Breast epithelium (tissue), 4 donors: ENCODE measurements around the gene RPS8. TPM values are rescaled to one million over a fixed set of nuclear protein-coding genes. Genes with fewer than 3 reads are reported as not detected.
A peak's percentile ranks its signal among the peaks of the same experiment; 100 is the strongest.
"Not testable (repeated sequence)": the region's sequence is repeated elsewhere in the genome, so short reads cannot be mapped to it uniquely, and the experiment has no call there.

Source experiments
- DNase-seq, 2 donors: peaks; one replicate each; pipeline ENCODE4 v3.0.0-alpha.2; 2019; ENCODE audit warnings: low spot score in 2 of 2
- H3K27ac ChIP-seq, 2 donors: fragments of 200-600 bp; sonication (generic) in 1 of 2; one replicate each; pipeline ENCODE4 v1.5.1; 2016 to 2019; ENCODE audit warnings: mild to moderate bottlenecking in 1 of 2
- H3K27me3 ChIP-seq, 2 donors: fragments of 200-600 bp; sonication (generic) in 1 of 2; one replicate each; pipeline versions ENCODE4 v1.5.1 to v1.6.0; 2017 to 2019; ENCODE audit warnings: control low read depth in 1 of 2, mild to moderate bottlenecking in 1 of 2
- H3K36me3 ChIP-seq: fragments of 200-600 bp; one replicate; pipeline ENCODE4 v1.5.1; 2019
- H3K4me1 ChIP-seq, 2 donors: fragments of 200-600 bp; sonication (generic); one replicate each; pipeline ENCODE4 v1.5.1; 2016 to 2019; ENCODE audit warnings: control low read depth in 1 of 2
- H3K4me3 ChIP-seq, 3 donors: fragments of 200-600 bp; sonication (generic); 1 replicate in 2 of 3; 2 replicates in 1 of 3; pipeline ENCODE4 v1.5.1; 2016 to 2019; ENCODE audit warnings: mild to moderate bottlenecking in 3 of 3, moderate library complexity in 2 of 3
- H3K9me3 ChIP-seq, 2 donors: fragments of 200-600 bp; sonication (generic) in 1 of 2; one replicate each; pipeline ENCODE4 v1.5.1; 2016 to 2019; ENCODE audit warnings: control low read depth in 1 of 2
- POLR2A ChIP-seq: fragments of 450-650 bp; IDR thresholded peaks from one replicate; pipeline ENCODE4 v1.6.1; 2016; ENCODE audit warnings: antibody characterized with exemption, mild to moderate bottlenecking, moderate library complexity
- POLR2AphosphoS5 ChIP-seq, 3 donors: sonication (generic); formaldehyde crosslinking; IDR thresholded peaks; one replicate each; pipeline ENCODE4 v1.6.1; 2017; ENCODE audit warnings: antibody characterized with exemption in 3 of 3
- intact Hi-C: fragments of 100-400 bp; cut with DNase I; formaldehyde crosslinking; loops from one replicate; pipeline ENCODE4 v1.15.1; 2023; ENCODE audit warnings: low total_unique reads
- total RNA-seq, 3 donors: library from RNA; depleted of rRNA; stranded (reverse); fragments of >200 nt; gene quantifications; one replicate each; pipeline ENCODE4 v1.1.0, GENCODE V29; 2016
- TF ChIP-seq, protein P1 (sequence below), 3 donors: fragments of 450-650 bp; IDR thresholded peaks; one replicate each; pipeline ENCODE4 v1.5.1; 2016 to 2017; ENCODE audit warnings: antibody characterized with exemption in 3 of 3, mild to moderate bottlenecking in 3 of 3, moderate library complexity in 3 of 3

Gene RPS8
- total RNA-seq, 3 donors from 2014 or later: 2,158 to 3,355 (median 2,591) TPM

DNA sequence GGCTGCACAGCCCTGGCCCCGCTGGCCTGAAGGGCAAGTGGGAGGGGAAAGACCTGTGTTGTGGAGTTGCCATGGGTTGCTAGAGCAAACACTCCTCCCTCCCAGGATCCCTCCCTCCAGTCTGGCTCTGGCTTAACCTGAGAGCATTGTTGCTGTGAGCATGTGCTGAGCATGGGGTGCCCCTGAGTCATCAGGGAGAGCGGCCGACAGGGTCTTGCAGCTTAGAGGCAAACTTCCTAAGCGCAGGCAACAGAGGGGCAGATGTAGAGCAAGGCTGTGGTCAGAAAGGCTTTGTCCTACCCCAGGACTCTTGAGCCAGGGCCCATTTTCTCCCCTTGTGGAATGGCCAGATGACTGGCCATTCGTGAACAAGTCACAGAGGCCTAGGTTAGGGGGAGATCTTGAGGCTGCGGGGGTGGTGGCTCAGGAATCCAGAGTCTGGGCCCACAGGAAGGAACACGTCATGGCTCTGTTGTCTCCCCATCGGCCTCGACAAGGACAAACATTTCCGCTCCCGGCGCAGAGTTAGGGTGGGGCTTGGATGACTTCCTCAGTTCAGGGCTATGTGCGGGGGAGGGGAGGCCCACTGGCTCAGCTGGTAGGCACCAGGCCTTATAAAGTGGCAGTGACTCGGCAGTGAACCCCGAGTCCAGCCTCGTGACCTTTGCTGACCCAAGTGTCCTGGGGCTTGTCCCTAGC, 32.2 kb downstream of the RPS8 start:
- H3K4me3 ChIP-seq: peak overlapping the region in 2 of 3 donors; percentile 34 to 41
- intact Hi-C loops: no loop called here
- H3K27ac ChIP-seq: peak overlapping the region; percentile 100
- H3K4me1 ChIP-seq: peaks cover 33 to 43% of the 10 kb centered on the region in 2 donors
- peak in 2 of 3 donors; percentile 90 to 94 for TF ChIP-seq POLR2AphosphoS5 (IDR thresholded peaks at IDR 0.05)
- no peak for TF ChIP-seq POLR2A
- TF ChIP-seq, protein P1, sequence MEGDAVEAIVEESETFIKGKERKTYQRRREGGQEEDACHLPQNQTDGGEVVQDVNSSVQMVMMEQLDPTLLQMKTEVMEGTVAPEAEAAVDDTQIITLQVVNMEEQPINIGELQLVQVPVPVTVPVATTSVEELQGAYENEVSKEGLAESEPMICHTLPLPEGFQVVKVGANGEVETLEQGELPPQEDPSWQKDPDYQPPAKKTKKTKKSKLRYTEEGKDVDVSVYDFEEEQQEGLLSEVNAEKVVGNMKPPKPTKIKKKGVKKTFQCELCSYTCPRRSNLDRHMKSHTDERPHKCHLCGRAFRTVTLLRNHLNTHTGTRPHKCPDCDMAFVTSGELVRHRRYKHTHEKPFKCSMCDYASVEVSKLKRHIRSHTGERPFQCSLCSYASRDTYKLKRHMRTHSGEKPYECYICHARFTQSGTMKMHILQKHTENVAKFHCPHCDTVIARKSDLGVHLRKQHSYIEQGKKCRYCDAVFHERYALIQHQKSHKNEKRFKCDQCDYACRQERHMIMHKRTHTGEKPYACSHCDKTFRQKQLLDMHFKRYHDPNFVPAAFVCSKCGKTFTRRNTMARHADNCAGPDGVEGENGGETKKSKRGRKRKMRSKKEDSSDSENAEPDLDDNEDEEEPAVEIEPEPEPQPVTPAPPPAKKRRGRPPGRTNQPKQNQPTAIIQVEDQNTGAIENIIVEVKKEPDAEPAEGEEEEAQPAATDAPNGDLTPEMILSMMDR (IDR thresholded peaks at IDR 0.05): peak in 2 of 3 donors; percentile 8 to 19
- peak; percentile 95 to 97 for DNase-seq
- no peaks in the 10 kb centered on the region for H3K27me3 ChIP-seq
- no peaks in the 10 kb centered on the region for H3K36me3 ChIP-seq
- no peaks in the 10 kb centered on the region for H3K9me3 ChIP-seq

- H3K4me3 ChIP-seq: peak within 1 kb of the TSS; percentile 28 to 41 (median 34)
- H3K9me3 ChIP-seq: no peaks in the 10 kb centered on the region
- intact Hi-C loops: no loop called here
- TF ChIP-seq POLR2A: no peak
- H3K27ac ChIP-seq: peak within 1 kb of the TSS; percentile 100
- no peaks in the 10 kb centered on the region for H3K36me3 ChIP-seq
- H3K27me3 ChIP-seq: no peaks in the 10 kb centered on the region
- DNase-seq: peak; percentile 64 to 67
- H3K4me1 ChIP-seq: peaks cover 30 to 43% of the 10 kb centered on the region in 2 donors
Measured at GRCh38 chr1:44808063-44808937, 33.0 kb downstream of the RPS8 start, which contains the start of gene BTBD19. Gene BTBD19 (plus strand): TSS chr1:44808523. CDS start chr1:44808821, 298 bp downstream.

DNA sequence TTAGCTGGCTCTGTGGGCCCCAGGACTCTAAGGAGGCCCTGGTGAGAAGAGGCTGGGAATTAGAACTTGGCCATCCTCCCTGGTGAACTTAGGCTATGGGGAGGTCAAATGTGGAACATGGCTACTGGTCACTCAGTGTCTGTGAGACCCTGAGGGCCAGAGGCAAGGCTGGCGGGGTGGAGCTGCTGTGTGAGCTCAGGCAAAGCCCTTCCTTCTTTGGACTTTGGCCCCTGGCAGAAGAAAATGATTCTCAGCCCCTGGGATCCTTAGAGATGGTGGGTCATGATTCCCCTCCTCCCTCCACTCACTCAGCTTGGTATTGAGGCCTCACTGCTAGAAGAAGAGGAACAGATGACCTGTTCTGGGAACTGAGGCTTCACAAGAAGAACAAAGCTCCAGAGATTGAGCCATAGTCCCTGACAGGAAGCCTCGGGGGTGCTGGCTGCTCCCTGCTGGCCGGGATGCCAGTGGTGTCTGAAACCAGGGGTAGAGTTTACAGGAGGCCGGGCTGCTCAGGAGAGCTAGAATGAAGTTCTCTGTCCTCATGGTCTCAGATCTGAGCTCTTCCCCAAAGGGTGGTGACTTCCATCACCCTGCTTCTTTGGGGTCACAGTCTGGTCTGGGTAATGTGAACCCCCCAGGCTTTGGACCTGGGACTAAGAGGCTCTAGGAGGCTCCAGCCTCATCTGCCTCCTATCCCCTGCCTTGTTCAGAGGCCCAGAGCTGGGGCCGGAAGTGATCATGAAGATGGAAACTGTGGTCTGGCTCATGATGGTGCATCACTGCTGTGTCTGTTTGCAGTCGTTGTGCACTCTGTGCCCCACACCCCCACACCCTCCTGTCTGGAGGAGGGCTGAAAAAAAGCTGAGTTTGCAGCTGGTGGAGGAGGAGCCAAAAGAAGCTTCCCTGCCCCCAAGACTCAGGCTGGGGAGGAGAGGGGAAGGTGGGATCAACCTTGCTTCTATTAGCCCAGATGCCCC, 33.9 kb downstream of the RPS8 start:
- TF ChIP-seq, protein P1 (IDR thresholded peaks at IDR 0.05): no peak
- peak in 1 of 3 donors; percentile 59 for TF ChIP-seq POLR2AphosphoS5 (IDR thresholded peaks at IDR 0.05)
- peaks cover 30 to 43% of the 10 kb centered on the region in 2 donors for H3K4me1 ChIP-seq
- DNase-seq: peak in 1 of 2 donors; percentile 39
- H3K9me3 ChIP-seq: no peaks in the 10 kb centered on the region
- no peaks in the 10 kb centered on the region for H3K27me3 ChIP-seq
- intact Hi-C loops: no loop called here
- peak overlapping the region; percentile 100 for H3K27ac ChIP-seq
- peak overlapping the region; percentile 28 to 41 (median 34) for H3K4me3 ChIP-seq
- H3K36me3 ChIP-seq: no peaks in the 10 kb centered on the region

DNA sequence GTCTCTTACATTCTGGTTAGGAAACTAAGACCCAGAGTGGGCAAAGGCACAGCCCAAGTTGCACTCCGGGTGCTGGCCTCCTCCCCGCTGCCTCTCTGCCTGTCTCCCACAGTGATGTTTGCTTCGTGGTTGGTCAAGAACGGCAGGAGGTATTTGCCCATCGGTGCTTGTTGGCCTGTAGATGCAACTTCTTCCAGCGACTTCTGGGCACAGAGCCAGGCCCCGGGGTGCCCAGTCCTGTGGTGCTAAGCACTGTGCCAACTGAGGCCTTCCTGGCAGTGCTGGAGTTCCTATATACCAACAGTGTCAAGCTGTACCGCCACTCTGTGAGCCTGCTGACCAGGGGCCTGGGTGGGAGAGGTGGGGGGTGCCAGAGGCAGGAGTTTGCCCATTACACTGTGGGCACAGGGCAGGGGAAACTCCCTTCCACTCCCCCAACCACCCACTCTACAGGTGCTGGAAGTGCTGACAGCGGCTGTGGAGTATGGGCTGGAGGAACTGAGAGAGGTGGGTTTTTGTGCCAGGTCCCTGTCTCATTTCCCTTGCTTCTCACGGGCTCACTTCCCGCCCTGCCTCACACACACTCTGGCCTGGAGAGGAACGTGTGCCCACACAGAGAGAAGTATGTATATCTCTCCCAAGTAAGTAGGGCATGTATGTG, 34.9 kb downstream of the RPS8 start:
- H3K27ac ChIP-seq: peak overlapping the region; percentile 100
- H3K4me1 ChIP-seq: peaks cover 30 to 43% of the 10 kb centered on the region in 2 donors
- TF ChIP-seq, protein P1 (IDR thresholded peaks at IDR 0.05): no peak
- TF ChIP-seq POLR2AphosphoS5 (IDR thresholded peaks at IDR 0.05): peak in 2 of 3 donors; percentile 32
- no peaks in the 10 kb centered on the region for H3K9me3 ChIP-seq
- peak overlapping the region in 1 of 3 donors; percentile 41 for H3K4me3 ChIP-seq
- intact Hi-C loops: no loop called here
- H3K36me3 ChIP-seq: no peaks in the 10 kb centered on the region
- H3K27me3 ChIP-seq: no peaks in the 10 kb centered on the region
- peak; percentile 91 to 96 for DNase-seq

DNA sequence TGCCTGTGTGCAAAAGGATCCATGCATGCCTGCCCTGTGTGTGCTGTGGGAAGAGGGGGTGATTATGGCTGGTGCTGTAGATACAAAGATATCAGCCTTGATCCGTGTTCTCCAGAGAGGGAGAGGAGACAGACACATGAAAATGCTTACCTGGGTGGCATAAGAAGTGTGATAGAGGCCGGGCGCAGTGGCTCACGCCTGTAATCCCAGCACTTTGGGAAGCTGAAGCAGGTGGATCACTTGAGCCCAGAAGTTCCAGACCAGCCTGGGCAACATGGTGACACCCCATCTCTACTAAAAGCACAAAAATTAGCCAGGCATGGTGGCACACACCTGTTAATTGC, 35.4 kb downstream of the RPS8 start:
- peak overlapping the region; percentile 100 for H3K27ac ChIP-seq
- H3K36me3 ChIP-seq, intact Hi-C loops, H3K27me3 ChIP-seq, H3K9me3 ChIP-seq: not testable (repeated sequence)
- H3K4me3 ChIP-seq: peak overlapping the region in 1 of 3 donors; percentile 41
- peak in 1 of 2 donors; percentile 19 for DNase-seq
- peaks cover 30 to 43% of the 10 kb centered on the region in 2 donors for H3K4me1 ChIP-seq
